HepG2 (cell line): Measurements from ENCODE around the gene INO80E. TPM values are rescaled to one million over a fixed set of nuclear protein-coding genes. Genes with fewer than 3 reads are reported as not detected.
"Not testable (repeated sequence)": the region's sequence is repeated elsewhere in the genome, so short reads cannot be mapped to it uniquely, and the experiment has no call there.

Experiments
- ATAC-seq: fragments of 200-7000 bp; cut with Tn5 transposase; 3 replicates; pipeline ENCODE4 v1.9.1; 2020; ENCODE audit warnings: mild to moderate bottlenecking, moderate library complexity
- BruUV-seq: library from RNA; stranded (reverse); fragments of 400-500 nt; replicated peaks from 2 replicates; lab custom pipeline; 2021; lab: Mats Ljungman, UMichigan
- CTCF ChIA-PET: fragments of 300-600 bp; formaldehyde crosslinking; extraction: SDS; loops from one replicate; lab custom pipeline; 2021; ENCODE audit warnings: low total read pairs, inconsistent platforms, low intra/inter-chr PET ratio; lab: Yijun Ruan, JAX
- POLR2A ChIA-PET: fragments of 350-600 bp; sonication (Branson Sonifier 250); formaldehyde crosslinking; loops from one replicate; lab custom pipeline; 2020; ENCODE audit warnings: antibody characterized with exemption, inconsistent platforms; lab: Yijun Ruan, JAX
- DNase-seq: peaks from one replicate; pipeline ENCODE4 v3.0.0-alpha.2; 2015; ENCODE audit warnings: low spot score
- FAIRE-seq: peaks from 3 replicates; lab custom pipeline; 2011; peaks lifted over from hg19 to GRCh38; lab: Jason Lieb, UNC
- H2AFZ ChIP-seq: one replicate; pipeline ENCODE4 v1.6.1; 2011; ENCODE audit warnings: low read length, inconsistent platforms
- H3K27ac ChIP-seq: fragments of 300-600 bp; 3 replicates; pipeline ENCODE4 v1.8.0; 2011; ENCODE audit warnings: mixed run types, mild to moderate bottlenecking, mixed read lengths, low read length, inconsistent platforms; ENCODE audit not compliant: insufficient read depth; ENCODE audit errors: extremely low read length
- H3K27me3 ChIP-seq, 2 experiments: fragments of 200-600 bp in 1 of 2; 2 replicates in 1 of 2; 3 replicates in 1 of 2; pipeline versions ENCODE4 v1.6.0 to v1.8.0; 2011; ENCODE audit warnings: low read length in 2 of 2, mild to moderate bottlenecking in 2 of 2, moderate library complexity in 2 of 2, inconsistent platforms in 1 of 2; ENCODE audit not compliant: insufficient read depth in 2 of 2, control insufficient read depth in 1 of 2
- H3K36me3 ChIP-seq, 2 experiments: fragments of 200-600 bp in 1 of 2; replicated peaks in 1 of 2; 2 replicates in 1 of 2; 3 replicates in 1 of 2; pipeline versions ENCODE4 v1.5.1 to v1.8.0; 2011; ENCODE audit warnings: low read length in 2 of 2, inconsistent platforms in 1 of 2; ENCODE audit not compliant: insufficient read depth in 2 of 2, control insufficient read depth in 1 of 2
- H3K4me1 ChIP-seq: 2 replicates; pipeline ENCODE4 v1.5.1; 2012; ENCODE audit warnings: low read length, inconsistent platforms; ENCODE audit not compliant: insufficient read depth
- H3K4me2 ChIP-seq: 2 replicates; pipeline ENCODE4 v1.6.0; 2011; ENCODE audit warnings: low read depth, low read length, inconsistent platforms
- H3K4me3 ChIP-seq, 3 experiments: fragments of 200-600 bp in 1 of 3; sonication (generic), shearing (Covaris generic) in 1 of 3; replicated peaks in 1 of 3; 2 replicates each; pipeline ENCODE4 v1.5.1; 2011 to 2016; ENCODE audit warnings: low read length in 3 of 3, inconsistent platforms in 2 of 3, low read depth in 2 of 3, mild to moderate bottlenecking in 2 of 3, control low read depth in 1 of 3, mixed read lengths in 1 of 3; ENCODE audit not compliant: insufficient read depth in 1 of 3
- H3K79me2 ChIP-seq: one replicate; pipeline ENCODE4 v1.6.1; 2011; ENCODE audit warnings: low read length, inconsistent platforms; ENCODE audit not compliant: insufficient read depth
- H3K9ac ChIP-seq: 2 replicates; pipeline ENCODE4 v1.6.0; 2011; ENCODE audit warnings: mild to moderate bottlenecking, low read depth, low read length, inconsistent platforms; ENCODE audit not compliant: insufficient read depth
- H3K9me3 ChIP-seq: 2 replicates; pipeline ENCODE4 v1.5.1; 2012; ENCODE audit warnings: mild to moderate bottlenecking, low read length
- H4K20me1 ChIP-seq: 2 replicates; pipeline ENCODE4 v1.6.0; 2011; ENCODE audit warnings: inconsistent platforms, mild to moderate bottlenecking, low read length, moderate library complexity; ENCODE audit not compliant: insufficient read depth
- KLF16 ChIP-seq, 2 experiments: sonication (generic) in 1 of 2; formaldehyde crosslinking in 1 of 2; IDR thresholded peaks; 2 replicates each; pipeline versions ENCODE4 v1.6.1 to v1.8.0; 2016 to 2023; ENCODE audit warnings: missing genetic modification reagents in 2 of 2, missing compliant biosample characterization in 1 of 2
- SMARCC2 ChIP-seq: fragments of 450-650 bp; IDR thresholded peaks from 2 replicates; pipeline ENCODE4 v1.6.1; 2017; ENCODE audit warnings: antibody characterized with exemption, mild to moderate bottlenecking
- ZNF121 ChIP-seq: sonication (generic); formaldehyde crosslinking; IDR thresholded peaks from 2 replicates; pipeline ENCODE4 v1.5.0; 2020; ENCODE audit warnings: mild to moderate bottlenecking, missing genetic modification reagents
- WGBS: methylation state at CpG from one replicate; pipeline ENCODE4 v1.1.6; 2017; ENCODE audit warnings: low lambda C conversion rate; 5-methylcytosine and 5-hydroxymethylcytosine counted together
- in situ Hi-C: cut with HindIII; loops from 2 replicates; pipeline ENCODE4 v1.10.0; 2017; ENCODE audit warnings: low pct_unique_long_range_greater_than_20kb; ENCODE audit not compliant: extremely low pct_ligation_motif_present
- intact Hi-C: fragments of 100-400 bp; cut with micrococcal nuclease; formaldehyde crosslinking; loops from one replicate; pipeline ENCODE4 v1.10.0; 2022; ENCODE audit not compliant: unreplicated experiment
- polyA plus RNA-seq, 8 experiments: library from polyadenylated mRNA; depleted of rRNA in 3 of 8; stranded (reverse) in 7 of 8; unstranded in 1 of 8; fragments of >200 nt; fragmentation: Illumina TruSeq in 4 of 8; extraction: Trizol in 4 of 8; gene quantifications; 2 replicates each; pipeline versions ENCODE4 v1.2.1 to v1.2.3, GENCODE V29; 2011 to 2016; ENCODE audit warnings: low read depth in 4 of 8, missing spikeins in 1 of 8, mixed read lengths in 1 of 8; ENCODE audit not compliant: insufficient read depth in 1 of 8
- total RNA-seq, 5 experiments: library from RNA; depleted of rRNA; stranded (reverse); fragments of >200 nt; fragmentation: Illumina TruSeq; extraction: Trizol; gene quantifications; 2 replicates each; pipeline ENCODE4 v1.2.3, GENCODE V29; 2016; ENCODE audit warnings: low read depth in 1 of 5

Gene INO80E
- total and polyA plus RNA-seq, 2 of the 13 experiments (the other 11 are each of a cell fraction or from before 2014, with no cell fraction given): 25.8 to 45.6 TPM

GRCh38 chr16:30040221-30040620 is 44.2 kb downstream of the INO80E start:
- ATAC-seq (no peak), FAIRE-seq (no peak), DNase-seq (no peak)
- Histone ChIP-seq H3K4me1 (peaks cover 8% of the 10 kb centered on the region; the same call in 1 of the 2 replicates), H3K4me3 (no peak overlapping the region), H4K20me1 (no peaks in the 10 kb centered on the region), H2AFZ (no peak overlapping the region), H3K9me3 (no peaks in the 10 kb centered on the region), H3K36me3 (no peaks in the 10 kb centered on the region), H3K9ac (no peak overlapping the region), H3K27ac (no peak overlapping the region), H3K4me2 (no peak overlapping the region), H3K27me3 (peaks cover 0 to 16% of the 10 kb centered on the region in 2 experiments; a peak in 2 of 5 replicates), H3K79me2 (no peaks in the 10 kb centered on the region)
- BruUV-seq: no TSS peak
- in situ Hi-C loops (no loop called here), intact Hi-C loops (no loop called here)
- POLR2A ChIA-PET: no interaction called here
- no peak for TF ChIP-seq SMARCC2
- TF ChIP-seq KLF16 (CRISPR knock-in tag; IDR thresholded peaks at IDR 0.05): no peak
- CTCF ChIA-PET: no interaction called here
- 22% methylated on average over 5 of the region's 5 CpGs for WGBS

GRCh38 chr16:30040690-30041089 is 44.6 kb downstream of the INO80E start:
- H3K4me1 ChIP-seq: peaks cover 11% of the 10 kb centered on the region

More at GRCh38 chr16:30040690-30041089, 44.6 kb downstream of the INO80E start:
- FAIRE-seq, H3K79me2 ChIP-seq, H4K20me1 ChIP-seq, intact Hi-C loops, H3K27ac ChIP-seq, in situ Hi-C loops, BruUV-seq, DNase-seq, H3K9me3 ChIP-seq: not testable (repeated sequence)
- WGBS: 7% methylated on average over 5 of the region's 5 CpGs
- TF ChIP-seq ZNF121 (CRISPR knock-in tag): peak; percentile 78; the same call in 1 of the 2 replicates
- TF ChIP-seq, all 625 proteins: peak for 1; not testable (repeated sequence) for 624
- POLR2A ChIA-PET, H3K9ac ChIP-seq, H3K4me2 ChIP-seq, H2AFZ ChIP-seq, H3K36me3 ChIP-seq, CTCF ChIA-PET, ATAC-seq, H3K4me3 ChIP-seq: not testable (repeated sequence)
- H3K27me3 ChIP-seq: peaks cover 0 to 19% of the 10 kb centered on the region in 2 experiments; a peak in 2 of 5 replicates
